Measurements from ENCODE around the gene IDS.
A peak's percentile ranks its signal among the peaks of the same experiment; 100 is the strongest.
"Not testable (repeated sequence)": the region's sequence is repeated elsewhere in the genome, so short reads cannot be mapped to it uniquely, and the experiment has no call there.

IDS gene, protein sequence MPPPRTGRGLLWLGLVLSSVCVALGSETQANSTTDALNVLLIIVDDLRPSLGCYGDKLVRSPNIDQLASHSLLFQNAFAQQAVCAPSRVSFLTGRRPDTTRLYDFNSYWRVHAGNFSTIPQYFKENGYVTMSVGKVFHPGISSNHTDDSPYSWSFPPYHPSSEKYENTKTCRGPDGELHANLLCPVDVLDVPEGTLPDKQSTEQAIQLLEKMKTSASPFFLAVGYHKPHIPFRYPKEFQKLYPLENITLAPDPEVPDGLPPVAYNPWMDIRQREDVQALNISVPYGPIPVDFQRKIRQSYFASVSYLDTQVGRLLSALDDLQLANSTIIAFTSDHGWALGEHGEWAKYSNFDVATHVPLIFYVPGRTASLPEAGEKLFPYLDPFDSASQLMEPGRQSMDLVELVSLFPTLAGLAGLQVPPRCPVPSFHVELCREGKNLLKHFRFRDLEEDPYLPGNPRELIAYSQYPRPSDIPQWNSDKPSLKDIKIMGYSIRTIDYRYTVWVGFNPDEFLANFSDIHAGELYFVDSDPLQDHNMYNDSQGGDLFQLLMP

DNA sequence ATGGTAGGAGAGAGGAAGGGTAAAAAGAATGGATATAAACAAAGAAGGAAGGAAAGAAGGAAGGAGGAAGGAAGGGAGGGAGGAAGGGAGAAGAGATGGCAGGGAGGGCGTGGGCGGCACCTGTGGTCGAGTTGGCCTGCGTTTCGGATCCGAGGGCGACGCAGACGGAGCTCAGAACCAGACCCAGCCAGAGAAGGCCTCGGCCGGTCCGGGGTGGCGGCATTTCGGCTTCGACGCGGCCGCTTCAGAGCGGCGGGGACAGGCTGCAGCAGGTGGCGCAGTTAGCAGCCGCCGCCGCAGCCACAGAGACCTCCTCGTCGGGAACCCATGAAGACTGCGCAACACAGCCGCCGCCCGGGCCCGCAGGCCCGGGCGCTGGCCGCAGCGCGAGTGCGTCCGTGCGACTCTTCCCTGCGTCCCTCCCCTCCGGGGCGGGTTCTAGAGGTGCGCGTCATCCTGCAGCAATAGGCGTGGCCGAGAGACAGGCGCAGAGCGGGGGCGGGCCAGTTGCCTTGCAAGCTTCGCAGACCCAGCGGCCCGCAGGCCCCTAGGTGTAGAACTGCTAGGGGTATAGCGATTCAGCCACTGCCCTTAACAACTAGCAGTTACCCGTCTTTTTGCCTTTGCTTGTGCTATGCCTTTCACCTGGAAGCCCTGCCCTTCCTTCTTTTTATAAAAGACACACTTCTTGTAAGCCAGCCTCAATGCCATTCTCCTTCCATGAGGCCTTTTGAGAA, at the start of gene IDS:
Gene IDS (minus strand): TSS at position 392 of the 737 bp plus-strand sequence. CDS start 169 bp downstream, at position 223.
- peak; percentile 81 for DNase-seq (ENCODE audit: low spot score)

DNA sequence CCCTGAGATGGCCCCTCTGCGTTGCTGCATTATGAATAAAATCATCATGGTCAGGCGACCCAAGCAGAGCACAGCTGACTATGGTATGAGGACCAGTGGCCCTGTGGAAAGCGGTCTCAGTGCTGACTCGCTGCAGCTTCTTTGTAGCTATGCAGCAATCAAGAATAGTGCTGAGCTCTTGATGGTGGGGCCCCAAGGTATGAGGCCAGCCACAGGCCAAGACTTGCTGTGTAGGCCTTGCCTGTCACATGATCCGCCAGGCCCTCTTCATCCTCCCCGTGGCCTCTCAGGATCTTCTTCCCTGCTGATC, 46.8 kb upstream of the IDS start:
- not testable (repeated sequence) for DNase-seq (ENCODE audit: low spot score)

DNA sequence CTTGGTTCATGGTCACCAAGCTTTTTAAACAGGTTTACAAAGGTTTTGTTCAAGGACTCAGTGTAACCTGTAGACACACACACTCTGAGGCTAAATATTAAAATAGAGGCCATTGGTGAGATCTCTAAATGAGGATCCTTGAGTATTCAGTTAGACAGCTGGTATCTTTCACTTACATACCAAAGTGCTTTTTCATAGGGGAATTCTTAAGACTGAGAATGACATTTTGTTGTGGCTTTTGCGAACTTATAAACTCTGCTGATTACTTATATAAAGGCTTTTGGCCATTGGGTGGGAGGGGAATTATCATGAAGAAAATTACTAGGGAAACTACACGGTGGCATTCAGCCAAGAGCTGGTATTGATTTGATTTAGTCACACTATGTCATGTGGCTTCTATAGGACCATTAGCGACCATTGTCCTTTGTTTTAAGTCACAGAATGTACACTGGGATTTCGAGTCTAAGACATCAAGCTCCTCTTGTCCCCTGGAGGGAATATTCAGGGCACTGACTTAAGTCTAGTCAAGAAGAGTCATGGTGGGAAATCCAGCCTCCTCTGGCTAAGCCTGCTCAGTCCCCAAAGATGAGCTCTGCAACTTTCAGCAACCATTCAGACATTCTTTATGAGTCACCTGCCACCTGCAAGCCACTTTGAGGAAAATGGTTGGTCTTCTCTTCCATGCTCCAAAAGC, 46.3 kb upstream of the IDS start:
- DNase-seq (ENCODE audit: low spot score) = not testable (repeated sequence)

DNA sequence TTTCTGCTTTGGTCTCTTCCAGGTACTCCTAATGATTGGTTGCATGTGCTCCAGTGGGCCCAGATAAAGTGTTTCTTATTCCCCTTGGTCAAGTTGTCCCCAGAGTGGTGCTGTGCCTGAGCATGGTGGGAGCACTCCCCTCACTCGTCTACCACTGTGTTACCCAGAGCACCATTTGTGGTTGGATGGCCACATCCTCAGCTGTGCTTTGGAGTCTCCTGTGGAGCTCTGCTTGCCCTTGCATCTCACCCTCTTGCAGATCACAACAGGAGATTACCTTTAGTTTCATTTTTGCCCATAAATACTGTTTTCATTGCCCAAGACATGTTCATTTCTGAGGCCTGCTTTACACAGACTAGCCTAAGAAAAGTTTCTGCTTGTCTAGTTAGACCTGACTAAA, 45.3 kb upstream of the IDS start:
- DNase-seq (ENCODE audit: low spot score) = not testable (repeated sequence)

DNA sequence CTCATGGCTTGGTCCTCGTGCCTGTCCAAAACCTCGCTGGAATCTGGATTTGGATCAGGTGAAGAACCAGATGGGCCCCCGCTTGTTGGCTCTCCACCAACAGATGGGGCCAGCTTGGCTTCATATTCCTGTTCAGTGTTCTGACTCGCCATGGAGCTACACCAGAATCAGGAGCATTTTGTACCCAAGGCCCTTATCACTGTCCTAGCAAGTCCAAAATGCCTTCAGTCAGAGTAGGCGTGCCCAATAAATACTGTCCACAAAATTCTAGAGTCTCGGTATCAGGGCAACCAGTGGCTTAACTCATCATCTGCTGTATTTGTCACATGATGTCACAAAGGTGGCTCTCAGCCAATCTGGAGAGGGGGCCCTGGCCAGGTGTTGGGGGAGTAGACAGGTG, 44.6 kb upstream of the IDS start, which contains the start of gene HSFX3:
Gene HSFX3 (minus strand): TSS at position 224 of the 400 bp plus-strand sequence. CDS start 72 bp downstream, at position 152.
- DNase-seq (ENCODE audit: low spot score) = not testable (repeated sequence)

DNA sequence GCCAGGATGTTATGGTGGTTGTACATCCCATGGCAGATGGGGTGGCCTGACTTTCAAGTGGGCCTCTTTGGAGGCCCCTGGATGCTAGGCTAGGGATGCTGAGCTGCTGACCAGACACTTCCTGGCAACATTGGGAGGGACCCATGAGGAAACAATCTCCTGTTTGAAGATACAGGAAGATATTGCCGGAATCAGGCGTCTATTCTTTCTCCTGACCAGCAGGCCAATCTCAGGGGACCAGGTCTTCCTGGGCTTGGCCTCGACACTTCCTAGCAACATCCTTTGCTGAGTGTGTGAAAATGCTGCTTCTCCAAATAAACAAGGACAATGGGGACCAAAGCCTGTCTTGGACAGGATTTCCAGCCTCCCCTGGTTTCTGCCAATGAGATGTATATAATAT, 42.7 kb upstream of the IDS start:
- DNase-seq (ENCODE audit: low spot score) = not testable (repeated sequence)

DNA sequence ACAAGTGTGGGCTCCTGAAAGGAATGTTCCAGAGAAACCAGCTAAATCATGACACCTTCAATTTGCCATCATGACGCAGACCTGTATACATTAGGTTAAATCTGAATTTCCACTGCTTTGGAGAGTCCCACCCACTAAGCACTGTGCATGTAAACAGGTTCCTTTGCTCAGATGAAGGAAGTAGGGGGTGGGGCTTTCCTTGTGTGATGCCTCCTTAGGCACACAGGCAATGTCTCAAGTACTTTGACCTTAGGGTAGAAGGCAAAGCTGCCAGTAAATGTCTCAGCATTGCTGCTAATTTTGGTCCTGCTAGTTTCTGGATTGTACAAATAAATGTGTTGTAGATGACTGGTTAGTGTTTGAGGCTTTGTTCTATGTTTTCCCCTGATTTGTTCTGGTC, 41.9 kb upstream of the IDS start:
- not testable (repeated sequence) for DNase-seq (ENCODE audit: low spot score)

DNA sequence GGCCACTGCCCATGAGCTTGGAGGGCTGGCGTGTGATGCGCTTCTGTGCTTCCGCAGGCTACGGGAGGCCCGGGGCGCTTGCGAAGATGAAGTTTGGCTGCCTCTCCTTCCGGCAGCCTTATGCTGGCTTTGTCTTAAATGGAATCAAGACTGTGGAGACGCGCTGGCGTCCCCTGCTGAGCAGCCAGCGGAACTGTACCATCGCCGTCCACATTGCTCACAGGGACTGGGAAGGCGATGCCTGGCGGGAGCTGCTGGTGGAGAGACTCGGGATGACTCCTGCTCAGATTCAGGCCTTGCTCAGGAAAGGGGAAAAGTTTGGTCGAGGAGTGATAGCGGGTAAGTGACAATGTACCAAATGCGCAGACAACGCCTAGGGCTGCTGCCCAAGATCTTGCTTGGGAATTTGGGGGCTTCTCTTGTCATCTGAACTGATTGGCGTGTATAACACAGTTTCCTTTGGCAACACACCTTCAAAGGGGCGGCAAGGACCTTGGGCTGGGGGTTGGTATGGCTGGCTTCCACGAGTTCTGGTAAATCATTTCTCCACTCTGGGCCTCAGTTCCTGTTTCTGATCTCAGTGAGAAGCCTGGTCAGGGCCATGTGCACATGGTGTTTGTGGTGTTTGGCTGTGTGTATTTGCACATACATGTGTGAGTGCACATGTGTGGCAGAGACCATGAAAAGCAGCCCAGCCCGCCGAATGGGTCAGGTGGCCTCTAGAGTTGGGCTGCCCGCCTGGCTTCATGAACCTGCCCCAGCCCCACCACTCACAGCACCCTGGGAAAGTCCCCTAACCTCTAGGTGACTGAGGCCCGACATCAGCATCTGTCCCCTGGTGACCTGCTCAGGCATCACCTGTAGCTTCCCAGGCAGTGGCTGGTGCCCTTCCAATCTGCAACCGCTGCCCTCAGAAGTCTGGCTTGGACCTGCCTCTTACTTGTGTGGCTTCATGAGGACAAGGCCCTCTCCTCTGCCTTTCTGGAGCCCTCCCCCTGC, 40.7 kb upstream of the IDS start:
- not testable (repeated sequence) for DNase-seq (ENCODE audit: low spot score)

DNA sequence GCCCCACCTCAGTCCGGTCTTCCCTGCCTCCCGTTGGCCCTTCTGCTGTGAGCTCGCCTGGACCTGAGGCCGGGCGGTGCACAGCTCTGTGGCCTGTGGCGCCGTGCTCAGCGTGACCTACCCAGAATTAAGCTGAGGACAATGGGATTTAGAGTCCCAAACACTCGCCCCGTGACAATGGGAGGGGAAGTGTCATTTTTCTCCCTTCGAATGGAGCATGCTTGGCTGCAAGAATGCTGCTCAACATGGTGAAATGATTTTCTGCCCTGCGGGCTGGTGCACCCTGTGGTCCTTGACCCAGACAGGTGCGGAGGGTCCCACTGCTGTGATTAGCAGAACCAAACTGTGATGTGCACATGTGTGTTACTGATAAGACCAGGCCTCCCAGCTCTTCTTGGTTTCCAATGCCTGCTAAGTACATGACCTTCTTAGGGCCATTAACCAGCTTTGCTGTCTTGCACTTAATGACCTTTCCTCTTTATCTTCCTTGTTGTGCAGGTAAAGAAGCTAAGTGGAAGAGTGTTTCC, 36.5 kb upstream of the IDS start:
- DNase-seq (ENCODE audit: low spot score) = no peak

DNA sequence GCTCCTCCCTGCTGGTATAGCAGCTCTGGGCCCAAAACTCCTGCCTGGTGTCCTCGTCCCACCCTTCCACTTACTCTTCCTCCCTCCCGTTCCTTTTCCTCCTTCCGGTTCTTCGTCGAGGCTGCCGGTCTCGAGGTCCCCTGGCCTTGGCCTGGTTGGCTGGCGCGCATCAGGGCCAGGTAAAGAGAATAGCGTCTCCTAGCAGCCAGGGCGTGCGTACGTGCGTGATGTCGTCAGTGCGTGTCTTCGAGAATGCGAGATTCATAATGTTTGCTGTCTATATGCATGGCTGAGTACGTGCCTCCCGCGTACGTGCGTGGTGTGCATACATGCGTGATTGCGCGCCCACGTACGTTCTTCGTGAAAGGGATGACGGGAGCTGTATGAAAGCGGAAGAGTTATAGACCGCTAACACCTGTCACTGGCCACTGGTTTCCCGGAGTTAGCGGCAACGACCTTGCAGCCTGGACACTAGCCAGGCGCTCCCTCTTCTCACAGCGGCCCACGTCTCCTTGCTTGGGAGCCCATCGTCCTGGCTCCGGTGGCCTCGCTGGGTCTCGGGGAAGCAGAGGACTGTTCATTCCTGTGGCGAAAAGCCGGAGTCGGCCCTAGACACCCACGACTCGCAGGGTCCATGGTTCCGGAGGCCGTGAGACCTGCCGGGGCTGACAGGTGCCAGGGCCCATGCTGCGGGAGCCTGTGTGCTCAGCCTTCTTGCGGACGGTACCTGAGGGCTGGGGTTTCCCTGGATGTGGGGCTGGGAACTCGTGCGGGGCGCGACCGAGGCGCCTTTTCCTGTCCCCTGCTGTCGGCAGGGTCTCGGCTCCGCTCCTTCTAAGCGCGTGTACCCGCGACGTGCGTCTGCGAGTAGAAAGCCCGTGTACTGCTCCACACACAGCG, 35.8 kb upstream of the IDS start, which contains the start of gene EOLA1:
Gene EOLA1 (plus strand): TSS at position 392 of the 900 bp plus-strand sequence. CDS start 4,619 bp downstream, outside the sequence.
- peak; percentile 74 for DNase-seq (ENCODE audit: low spot score)

DNA sequence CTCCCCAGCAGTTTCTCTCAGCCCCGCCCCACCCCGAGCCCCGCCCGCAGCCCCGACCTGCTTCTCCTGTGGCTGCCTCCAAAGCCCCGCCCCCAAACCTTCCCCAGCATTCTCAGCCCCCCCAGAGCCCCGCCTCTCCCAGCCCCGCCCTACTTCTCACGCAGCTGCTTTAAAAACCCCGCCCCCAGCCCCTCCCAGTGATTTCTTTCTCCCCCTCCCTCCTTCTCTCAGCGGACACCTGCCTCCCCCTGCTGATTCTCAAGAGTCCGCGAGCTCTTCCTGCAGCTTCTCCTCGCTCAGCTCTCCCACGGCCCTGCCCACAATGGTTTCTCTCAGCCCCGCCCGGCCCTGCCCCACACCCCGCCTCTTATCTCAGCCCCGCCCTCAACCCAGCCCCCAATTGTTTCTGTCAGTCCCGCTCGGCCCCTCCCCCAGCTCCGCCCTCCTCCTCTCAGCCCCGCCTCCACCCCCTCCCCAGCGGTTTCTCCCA, 35.1 kb upstream of the IDS start:
- DNase-seq (ENCODE audit: low spot score) = peak; percentile 86

DNA sequence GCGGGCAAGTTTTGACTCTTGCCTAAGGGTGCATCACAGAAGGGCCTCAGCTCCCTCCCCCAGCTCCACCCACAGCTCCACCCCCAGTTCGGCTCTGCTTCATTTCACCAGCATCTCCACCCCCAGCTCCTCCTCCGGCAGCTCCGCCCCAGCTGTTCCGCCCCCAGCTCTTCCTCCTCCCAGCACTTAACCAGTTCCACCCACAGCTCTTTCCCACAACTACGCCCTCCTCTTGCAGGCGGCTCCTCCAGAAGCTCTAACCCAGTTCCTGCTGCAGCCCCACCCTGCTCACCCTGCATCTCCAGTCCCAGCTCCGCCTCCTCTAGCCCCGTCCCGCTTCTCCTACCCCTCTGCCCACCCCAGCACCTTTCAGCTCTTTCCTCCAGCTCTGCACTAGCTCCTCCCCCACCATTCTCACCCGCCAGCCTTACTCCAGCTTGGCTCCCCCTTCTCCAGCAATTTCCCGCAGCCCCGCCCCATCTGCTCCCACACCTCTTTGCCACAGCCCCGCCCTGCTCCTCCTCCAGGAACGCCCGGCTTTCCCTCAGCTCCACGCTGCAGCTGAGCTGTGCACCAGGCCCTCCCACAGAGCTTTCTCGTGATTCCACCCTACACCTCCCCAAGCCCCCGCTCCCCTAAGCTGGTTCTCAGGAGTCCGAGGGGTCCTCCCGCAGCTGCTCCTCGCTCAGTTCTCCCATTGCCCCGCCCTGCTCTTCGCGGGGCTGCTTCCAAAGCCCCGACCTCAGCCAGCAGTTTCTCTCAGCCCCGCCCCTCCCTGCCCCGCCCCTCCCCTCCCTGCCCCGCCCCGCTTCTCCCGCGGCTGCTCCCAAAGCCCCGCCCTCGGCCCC, 34.4 kb upstream of the IDS start:
- DNase-seq (ENCODE audit: low spot score) = peak; percentile 85

DNA sequence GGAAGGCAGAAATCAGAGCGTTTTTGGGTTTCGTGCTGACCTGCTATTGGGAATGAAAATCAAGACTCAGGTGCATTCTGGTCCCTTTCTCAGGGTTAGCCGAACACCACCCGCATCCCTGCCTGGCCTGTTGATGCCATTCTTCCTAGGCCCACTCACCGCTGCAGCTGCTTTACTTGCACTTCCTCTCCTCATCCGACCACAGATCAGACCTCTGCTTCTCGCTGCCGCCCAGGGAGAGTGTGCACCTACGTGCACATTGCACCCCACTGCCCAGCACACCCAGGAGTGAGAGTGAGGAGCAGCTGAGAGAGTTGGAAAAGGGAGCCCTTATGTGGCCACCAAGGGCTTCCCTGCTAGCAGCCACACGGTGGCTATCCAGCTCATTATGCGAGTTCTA, 32.4 kb upstream of the IDS start:
- not testable (repeated sequence) for DNase-seq (ENCODE audit: low spot score)

DNA sequence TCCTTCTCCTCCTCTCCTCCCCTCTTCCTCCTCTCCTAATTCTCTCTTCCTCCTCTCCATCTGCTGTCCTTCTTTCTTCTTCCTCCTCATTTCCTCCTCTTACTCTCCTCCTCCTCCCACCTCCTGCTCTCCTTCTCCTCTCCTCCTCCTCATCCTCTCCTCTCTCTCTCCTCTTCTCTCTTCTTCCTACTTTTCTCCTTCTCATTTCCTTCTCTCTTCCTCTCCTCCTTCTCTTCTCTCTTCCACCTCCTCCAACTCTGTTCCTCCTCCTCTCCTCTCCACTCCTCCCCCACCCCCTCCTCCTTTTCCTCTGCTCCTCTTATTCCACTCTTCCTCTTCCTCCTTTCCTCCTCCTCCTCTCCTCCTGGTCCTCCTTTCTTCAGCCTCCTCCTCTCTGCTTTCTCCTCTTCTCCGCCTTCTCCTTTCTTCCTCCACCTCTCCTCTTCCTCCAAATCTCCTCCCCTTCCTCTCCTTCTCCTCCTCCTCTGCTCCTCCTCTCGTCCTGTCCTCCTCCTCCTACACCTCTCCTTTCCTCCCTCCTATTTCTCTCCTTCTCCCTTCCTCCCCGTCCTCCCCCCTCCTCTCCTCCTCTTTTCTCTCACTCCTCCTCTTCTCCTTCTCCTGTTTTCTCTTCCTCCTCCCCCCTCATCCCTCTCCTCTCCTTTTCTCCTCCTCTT, 30.0 kb upstream of the IDS start:
- not testable (repeated sequence) for DNase-seq (ENCODE audit: low spot score)

DNA sequence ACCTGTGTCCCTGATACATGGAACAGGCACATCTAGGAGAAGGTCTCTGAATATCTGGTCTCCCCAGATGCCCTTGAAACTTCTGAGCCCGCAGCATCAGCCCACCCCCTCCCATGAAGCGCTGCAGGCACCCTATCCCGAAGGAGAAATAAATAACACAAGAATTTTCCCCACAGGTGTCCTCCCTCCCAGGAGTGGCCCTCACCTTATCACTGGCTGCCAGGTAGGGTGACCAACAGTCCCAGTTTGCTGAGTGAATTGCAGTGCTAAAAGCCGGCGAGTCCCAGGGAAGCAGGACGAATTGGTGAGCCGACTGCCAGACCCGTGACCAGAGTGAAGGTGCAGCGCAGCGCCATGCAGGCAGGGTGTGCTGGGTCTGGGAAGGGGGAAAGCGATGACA, 28.9 kb upstream of the IDS start:
- not testable (repeated sequence) for DNase-seq (ENCODE audit: low spot score)

DNA sequence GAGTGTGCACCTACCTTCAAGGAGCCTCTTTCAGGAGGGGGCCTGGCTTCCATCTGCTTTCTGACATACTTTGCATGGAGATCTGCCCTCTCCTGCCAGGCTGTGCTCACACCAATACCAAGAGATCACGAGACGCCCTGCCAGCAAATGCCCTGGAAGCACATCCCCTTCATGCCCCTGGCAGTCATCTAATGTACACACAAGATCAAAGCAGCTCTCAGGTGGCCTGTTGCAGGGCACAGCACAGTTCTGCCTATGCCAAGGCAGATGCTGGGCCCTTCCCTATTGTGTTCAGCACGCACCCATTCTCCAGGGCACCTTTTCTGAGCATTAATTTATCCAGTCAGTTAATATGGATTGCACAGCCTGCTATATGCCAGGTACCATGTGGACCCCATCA, 27.8 kb upstream of the IDS start:
- not testable (repeated sequence) for DNase-seq (ENCODE audit: low spot score)

DNA sequence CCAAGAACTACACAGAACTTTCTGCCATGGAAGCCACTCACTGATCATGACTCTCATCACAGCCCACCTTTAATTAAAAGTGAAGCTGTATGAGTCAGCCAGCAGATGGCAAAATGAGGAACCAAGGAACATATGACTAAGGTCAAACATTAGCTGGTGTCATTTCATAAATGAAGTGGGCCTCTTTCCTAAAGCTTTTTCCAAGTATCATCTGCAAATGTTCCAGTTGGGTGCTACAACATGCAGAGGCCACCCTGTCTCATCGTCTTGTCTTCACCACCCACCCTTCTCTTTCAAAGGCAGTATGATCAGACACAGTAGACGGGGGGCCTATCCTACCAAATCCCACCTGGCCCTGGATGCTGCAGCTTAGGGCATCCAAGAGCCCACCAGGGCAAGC, 26.5 kb upstream of the IDS start:
- DNase-seq (ENCODE audit: low spot score) = no peak

DNA sequence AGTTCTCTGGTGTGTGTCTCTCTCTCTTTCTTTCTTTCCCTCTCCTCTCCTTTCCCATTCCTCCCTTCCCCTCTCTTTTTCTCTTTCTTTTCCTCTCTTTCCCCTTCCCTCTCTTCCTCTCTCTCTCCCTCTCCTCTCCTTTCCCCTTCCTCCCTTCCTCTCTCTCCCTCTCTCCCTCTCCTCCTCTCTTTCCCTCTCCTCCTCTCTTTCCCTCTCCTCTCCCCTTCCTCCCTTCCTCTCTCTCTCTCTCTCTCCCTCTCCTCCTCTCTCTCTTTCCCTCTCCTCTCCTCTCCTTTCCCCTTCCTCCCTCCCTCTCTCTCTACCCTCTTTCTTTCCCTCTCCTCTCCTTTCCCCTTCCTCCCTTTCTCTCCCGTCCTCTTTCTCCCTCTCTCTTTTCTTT, 23.3 kb upstream of the IDS start:
- no peak for DNase-seq (ENCODE audit: low spot score)
